Endothelial cell of umbilical vein (primary cell): ENCODE results near the gene OR11H7. TPM values are rescaled to one million over a fixed set of nuclear protein-coding genes. Genes with fewer than 3 reads are reported as not detected.

Source experiments
- BruUV-seq: library from RNA; stranded (reverse); fragments of 400-500 nt; replicated peaks from 2 replicates; lab custom pipeline; 2021; lab: Mats Ljungman, UMichigan
- CTCF ChIA-PET: fragments of 300-600, 350-600 bp; sonication (Branson Sonifier 250); formaldehyde crosslinking; loops from one replicate; lab custom pipeline; 2021; ENCODE audit warnings: antibody characterized with exemption, inconsistent platforms; lab: Charles Lee
- POLR2A ChIA-PET: fragments of 300-600, 350-600 bp; sonication (Branson Sonifier 250); formaldehyde crosslinking; loops from one replicate; lab custom pipeline; 2021; ENCODE audit warnings: antibody characterized with exemption, inconsistent platforms; lab: Charles Lee
- DNase-seq: peaks from one replicate; pipeline ENCODE4 v3.0.0-alpha.2; 2011; ENCODE audit warnings: low read depth, low spot score
- FAIRE-seq: peaks from 2 replicates; lab custom pipeline; 2011; peaks lifted over from hg19 to GRCh38; lab: Jason Lieb, UNC
- H2AFZ ChIP-seq: 2 replicates; pipeline ENCODE4 v1.6.0; 2012; ENCODE audit warnings: low read depth, low read length, control low read depth, inconsistent platforms
- H3K27ac ChIP-seq: 2 replicates; pipeline ENCODE4 v1.5.1; 2011; ENCODE audit warnings: low read depth, mild to moderate bottlenecking, control low read depth, low read length, moderate library complexity; ENCODE audit not compliant: insufficient read depth
- H3K27me3 ChIP-seq, 2 experiments: 2 replicates each; pipeline versions ENCODE4 v1.6.0 to v1.6.1; 2011; ENCODE audit warnings: low read length in 2 of 2, mixed read lengths in 1 of 2; ENCODE audit not compliant: control insufficient read depth in 2 of 2, insufficient read depth in 2 of 2
- H3K36me3 ChIP-seq, 2 experiments: 2 replicates in 1 of 2; 3 replicates in 1 of 2; pipeline ENCODE4 v1.5.1; 2011; ENCODE audit warnings: low read length in 2 of 2, mild to moderate bottlenecking in 1 of 2, moderate library complexity in 1 of 2; ENCODE audit not compliant: control insufficient read depth in 2 of 2, insufficient read depth in 2 of 2; ENCODE audit errors: extremely low read depth in 1 of 2
- H3K4me1 ChIP-seq: 3 replicates; pipeline ENCODE4 v1.5.1; 2011; ENCODE audit warnings: mild to moderate bottlenecking, low read length; ENCODE audit not compliant: control insufficient read depth, insufficient read depth; ENCODE audit errors: extremely low read depth
- H3K4me2 ChIP-seq: 2 replicates; pipeline ENCODE4 v1.6.1; 2011; ENCODE audit warnings: low read length, control low read depth, mixed read lengths; ENCODE audit not compliant: insufficient read depth
- H3K4me3 ChIP-seq, 3 experiments: fragments of 200-600 bp in 1 of 3; sonication (generic), shearing (Covaris generic) in 1 of 3; replicated peaks in 1 of 3; 2 replicates each; pipeline ENCODE4 v1.5.1; 2011 to 2016; ENCODE audit warnings: control low read depth in 3 of 3, low read length in 3 of 3, mild to moderate bottlenecking in 2 of 3, inconsistent platforms in 1 of 3, low read depth in 1 of 3, moderate library complexity in 1 of 3; ENCODE audit not compliant: insufficient read depth in 1 of 3
- H3K79me2 ChIP-seq: 2 replicates; pipeline ENCODE4 v1.6.0; 2012; ENCODE audit warnings: low read length, inconsistent platforms; ENCODE audit not compliant: control insufficient read depth, insufficient read depth
- H3K9ac ChIP-seq: replicated peaks from 2 replicates; pipeline ENCODE3; 2011; ENCODE audit warnings: low read length, control low read depth; ENCODE audit not compliant: insufficient read depth; ENCODE audit errors: extremely low read depth
- H3K9me1 ChIP-seq: replicated peaks from 3 replicates; pipeline ENCODE4 v1.6.0; 2011; ENCODE audit warnings: mild to moderate bottlenecking, low read length; ENCODE audit not compliant: control insufficient read depth, insufficient read depth; ENCODE audit errors: extremely low read depth
- H3K9me3 ChIP-seq: replicated peaks from 2 replicates; pipeline ENCODE4 v1.5.1; 2012; ENCODE audit warnings: low read length, inconsistent platforms; ENCODE audit not compliant: control insufficient read depth, insufficient read depth
- H4K20me1 ChIP-seq: replicated peaks from 2 replicates; pipeline ENCODE3; 2011; ENCODE audit warnings: mild to moderate bottlenecking, low read length; ENCODE audit not compliant: control insufficient read depth, insufficient read depth; ENCODE audit errors: extremely low read depth
- CTCF ChIP-seq, 2 donors: IDR thresholded peaks; 1 replicate in 1 of 2; 2 replicates in 1 of 2; pipeline ENCODE4 v1.5.1; 2011; ENCODE audit warnings: low read length in 2 of 2, mild to moderate bottlenecking in 2 of 2, moderate library complexity in 2 of 2, control low read depth in 1 of 2, inconsistent platforms in 1 of 2, low read depth in 1 of 2; ENCODE audit not compliant: insufficient read depth in 1 of 2; ENCODE audit errors: extremely low read depth in 1 of 2
- EZH2 ChIP-seq: IDR thresholded peaks from 2 replicates; pipeline ENCODE4 v1.6.1; 2012; ENCODE audit warnings: borderline replicate concordance, low read depth, mild to moderate bottlenecking, moderate library complexity, low read length, inconsistent platforms; ENCODE audit not compliant: severe bottlenecking
- FOS ChIP-seq: IDR thresholded peaks from 2 replicates; pipeline ENCODE4 v1.6.1; 2011; ENCODE audit warnings: mild to moderate bottlenecking, low read length, moderate library complexity, borderline replicate concordance; ENCODE audit not compliant: insufficient read depth
- GATA2 ChIP-seq: IDR thresholded peaks from 2 replicates; pipeline ENCODE4 v1.7.0; 2011; ENCODE audit warnings: low read depth, mild to moderate bottlenecking, moderate library complexity, mixed read lengths, low read length; ENCODE audit not compliant: insufficient read length, insufficient read depth
- JUN ChIP-seq: IDR thresholded peaks from 2 replicates; pipeline ENCODE4 v1.6.1; 2011; ENCODE audit warnings: borderline replicate concordance, low read depth; ENCODE audit not compliant: insufficient read length, insufficient read depth
- MYC ChIP-seq: IDR thresholded peaks from one replicate; pipeline ENCODE4 v1.6.1; 2011; ENCODE audit warnings: mild to moderate bottlenecking, low read depth, low read length
- POLR2A ChIP-seq: IDR thresholded peaks from 2 replicates; pipeline ENCODE4 v1.6.1; 2012; ENCODE audit warnings: low read depth, mild to moderate bottlenecking, control low read depth, low read length
- POLR2AphosphoS5 ChIP-seq: IDR thresholded peaks from 2 replicates; pipeline ENCODE4 v1.6.1; 2012; ENCODE audit warnings: low read depth, mild to moderate bottlenecking, control low read depth, low read length, moderate library complexity; ENCODE audit not compliant: insufficient read depth
- dilution Hi-C: fragments of 300-500 bp; cut with MboI; formaldehyde crosslinking; loops from one replicate; pipeline ENCODE4 v1.15.0; 2019; ENCODE audit warnings: low sequenced_read_pairs; ENCODE audit not compliant: extremely low pct_ligation_motif_present
- intact Hi-C: fragments of 100-400 bp; cut with micrococcal nuclease; formaldehyde crosslinking; loops from one replicate; pipeline ENCODE4 v1.10.0; 2022
- polyA plus RNA-seq, 4 experiments: library from polyadenylated mRNA; depleted of rRNA in 3 of 4; stranded (reverse) in 3 of 4; unstranded in 1 of 4; fragments of >200 nt; gene quantifications; 2 replicates each; pipeline versions ENCODE4 v1.2.1 to v1.2.3, GENCODE V29; 2011 to 2012; ENCODE audit warnings: missing spikeins in 1 of 4
- total RNA-seq: library from RNA; stranded (reverse); gene quantifications from 2 replicates; pipeline ENCODE4 v1.2.3, GENCODE V29; 2021
- TF ChIP-seq, protein P1 (sequence below): IDR thresholded peaks from 2 replicates; pipeline ENCODE4 v1.6.1; 2011; ENCODE audit not compliant: insufficient read depth, insufficient read length

The OR11H7 gene
- total and polyA plus RNA-seq, 2 donors (not counting 3 experiments of a cell fraction or from before 2014, with no cell fraction given): not detected

GRCh38 chr14:20219033-20219432, 9.7 kb upstream of the OR11H7 start:
- H3K79me2 ChIP-seq: no peaks in the 10 kb centered on the region
- no peaks in the 10 kb centered on the region for H3K36me3 ChIP-seq
- no TSS peak for BruUV-seq
- POLR2A ChIA-PET: no interaction called here
- H3K27ac ChIP-seq: no peak overlapping the region
- TF ChIP-seq FOS: no peak
- TF ChIP-seq POLR2A: no peak
- TF ChIP-seq GATA2: no peak
- DNase-seq: no peak
- H2AFZ ChIP-seq: no peak overlapping the region
- FAIRE-seq: no peak
- no peaks in the 10 kb centered on the region for H3K9me1 ChIP-seq
- no peak overlapping the region for H3K4me3 ChIP-seq
- CTCF ChIA-PET: no interaction called here
- intact Hi-C loops (no loop called here), dilution Hi-C loops (no loop called here)
- H3K4me1 ChIP-seq: no peaks in the 10 kb centered on the region
- H4K20me1 ChIP-seq: no peaks in the 10 kb centered on the region
- no peak overlapping the region for H3K9ac ChIP-seq
- no peaks in the 10 kb centered on the region for H3K27me3 ChIP-seq
- H3K4me2 ChIP-seq: no peak overlapping the region
- no peaks in the 10 kb centered on the region for H3K9me3 ChIP-seq

DNA sequence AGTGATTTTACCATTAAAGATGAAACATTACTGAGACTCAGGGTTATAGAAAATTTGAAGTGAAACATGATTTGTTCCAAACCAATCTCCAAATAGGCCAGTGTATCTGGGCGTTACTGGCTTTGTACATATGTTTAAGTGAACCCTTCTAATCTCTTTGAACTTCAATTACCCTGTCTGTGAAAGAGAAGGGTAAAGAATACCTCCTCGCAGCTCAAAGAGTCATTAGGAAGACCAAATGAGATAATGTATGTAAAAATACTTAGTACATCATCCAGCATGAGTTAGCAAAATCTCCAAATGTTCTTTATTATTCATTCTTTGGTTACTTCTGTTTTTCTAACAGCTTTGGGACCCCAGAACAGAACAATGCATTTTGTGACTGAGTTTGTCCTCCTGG, 5.4 kb upstream of the OR11H7 start, which contains the start of gene OR11H6:
OR11H6 (plus strand) TSS at position 301 of the 400 bp plus-strand sequence; CDS start at position 301, 0 bp downstream.
- Histone ChIP-seq H4K20me1 (no peaks in the 10 kb centered on the region), H3K9ac (no peak within 1 kb of the TSS), H3K9me1 (no peaks in the 10 kb centered on the region), H3K9me3 (no peaks in the 10 kb centered on the region), H3K4me2 (no peak within 1 kb of the TSS), H3K4me3 (no peak within 1 kb of the TSS), H3K36me3 (no peaks in the 10 kb centered on the region), H3K79me2 (no peaks in the 10 kb centered on the region), H2AFZ (no peak within 1 kb of the TSS), H3K27me3 (no peaks in the 10 kb centered on the region), H3K27ac (no peak within 1 kb of the TSS), H3K4me1 (no peaks in the 10 kb centered on the region)
- ChIA-PET POLR2A (no interaction called here), CTCF (no interaction called here)
- DNase-seq: no peak
- BruUV-seq: no TSS peak
- no peak for TF ChIP-seq POLR2AphosphoS5
- TF ChIP-seq GATA2: no peak
- no peak for TF ChIP-seq CTCF (IDR thresholded peaks at IDR 0.05; ENCODE audit: extremely low read depth in 1 of 2, insufficient read depth in 1 of 2, low read depth in 1 of 2, low read length in 2 of 2)
- no peak for TF ChIP-seq POLR2A
- no peak for TF ChIP-seq EZH2
- no peak for TF ChIP-seq JUN
- TF ChIP-seq, protein P1, sequence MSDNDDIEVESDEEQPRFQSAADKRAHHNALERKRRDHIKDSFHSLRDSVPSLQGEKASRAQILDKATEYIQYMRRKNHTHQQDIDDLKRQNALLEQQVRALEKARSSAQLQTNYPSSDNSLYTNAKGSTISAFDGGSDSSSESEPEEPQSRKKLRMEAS: no peak
- TF ChIP-seq MYC: no peak
- no peak for TF ChIP-seq FOS
- FAIRE-seq: no peak
- dilution Hi-C loops (no loop called here), intact Hi-C loops (no loop called here)
